HEK293T (cell line): ENCODE data around the gene ANP32B.

Source experiments
- CTCF ChIA-PET: fragments of 350-600 bp; formaldehyde crosslinking; extraction: SDS; loops from one replicate; lab custom pipeline; 2021; ENCODE audit warnings: antibody characterized with exemption, inconsistent platforms; lab: Yijun Ruan, JAX
- POLR2A ChIA-PET: fragments of 350-600 bp; formaldehyde crosslinking; extraction: SDS; loops from one replicate; lab custom pipeline; 2020; ENCODE audit warnings: antibody characterized with exemption, inconsistent platforms; lab: Yijun Ruan, JAX
- DNase-seq: peaks from one replicate; pipeline ENCODE4 v3.0.0; 2012; ENCODE audit warnings: mixed read lengths; ENCODE audit errors: extremely low spot score
- ARNT ChIP-seq: fragments of 450-650 bp; IDR thresholded peaks from 2 replicates; pipeline ENCODE4 v1.6.1; 2017; ENCODE audit warnings: mild to moderate bottlenecking
- BHLHE40 ChIP-seq: fragments of 450-650 bp; IDR thresholded peaks from 2 replicates; pipeline ENCODE4 v1.6.1; 2016; ENCODE audit warnings: mild to moderate bottlenecking, moderate library complexity, borderline replicate concordance
- CTBP1 ChIP-seq: fragments of 450-650 bp; IDR thresholded peaks from 2 replicates; pipeline ENCODE4 v1.6.1; 2016; ENCODE audit warnings: borderline replicate concordance
- ELF4 ChIP-seq: fragments of 450-650 bp; IDR thresholded peaks from 2 replicates; pipeline ENCODE4 v1.6.1; 2017; ENCODE audit warnings: antibody characterized with exemption
- FOXA1 ChIP-seq: fragments of 450-650 bp; IDR thresholded peaks from 2 replicates; pipeline ENCODE4 v1.6.1; 2016; ENCODE audit warnings: mild to moderate bottlenecking
- FOXK2 ChIP-seq: fragments of 450-650 bp; IDR thresholded peaks from 2 replicates; pipeline ENCODE4 v1.6.1; 2016; ENCODE audit warnings: mild to moderate bottlenecking
- FOXM1 ChIP-seq: fragments of 450-650 bp; IDR thresholded peaks from 2 replicates; pipeline ENCODE4 v1.6.1; 2017; ENCODE audit warnings: mild to moderate bottlenecking, borderline replicate concordance
- HDGF ChIP-seq: fragments of 450-650 bp; IDR thresholded peaks from 2 replicates; pipeline ENCODE4 v1.6.1; 2017; ENCODE audit warnings: antibody characterized with exemption, borderline replicate concordance
- L3MBTL2 ChIP-seq: fragments of 450-650 bp; conservative IDR thresholded peaks from 2 replicates; pipeline ENCODE4 v1.6.1; 2016; ENCODE audit warnings: mild to moderate bottlenecking
- LEF1 ChIP-seq: fragments of 450-650 bp; IDR thresholded peaks from 2 replicates; pipeline ENCODE4 v1.6.1; 2017; ENCODE audit warnings: mild to moderate bottlenecking, borderline replicate concordance
- NFRKB ChIP-seq: fragments of 450-650 bp; IDR thresholded peaks from 2 replicates; pipeline ENCODE4 v1.6.1; 2016; ENCODE audit warnings: mild to moderate bottlenecking, moderate library complexity
- PKNOX1 ChIP-seq: fragments of 450-650 bp; IDR thresholded peaks from 2 replicates; pipeline ENCODE4 v1.6.1; 2016
- SP1 ChIP-seq: fragments of 450-650 bp; IDR thresholded peaks from 2 replicates; pipeline ENCODE4 v1.6.1; 2017
- SUZ12 ChIP-seq: fragments of 450-650 bp; IDR thresholded peaks from 2 replicates; pipeline ENCODE4 v1.6.1; 2016; ENCODE audit warnings: mild to moderate bottlenecking
- TARDBP ChIP-seq: fragments of 450-650 bp; IDR thresholded peaks from 2 replicates; pipeline ENCODE4 v1.6.1; 2016
- ZNF384 ChIP-seq: fragments of 450-650 bp; IDR thresholded peaks from 2 replicates; pipeline ENCODE4 v1.6.1; 2016

The ANP32B gene

GRCh38 chr9:98007251-98007928 is 24.2 kb downstream of the ANP32B start:
- TF ChIP-seq HDGF (no peak), ELF4 (no peak), SP1 (no peak)
- ChIA-PET POLR2A (no interaction called here), CTCF (no interaction called here)
- DNase-seq, result no peak

GRCh38 chr9:98008764-98009163 is 25.6 kb downstream of the ANP32B start:
- ChIA-PET CTCF (interaction anchor here (0.7 kb wide), 1 partner anchor 26 kb away, joined by 3 read pairs; no protein-coding TSS in a partner anchor), POLR2A (no interaction called here)
- no peak for DNase-seq
- no peak for TF ChIP-seq SP1
- TF ChIP-seq NFRKB, result no peak
- no peak for TF ChIP-seq FOXK2
- no peak for TF ChIP-seq PKNOX1

GRCh38 chr9:98009437-98009836 is 26.3 kb downstream of the ANP32B start:
- TF ChIP-seq LEF1 (no peak), BHLHE40 (no peak), L3MBTL2 (no peak), HDGF (no peak), CTBP1 (no peak), SUZ12 (no peak), ZNF384 (no peak)
- DNase-seq, result no peak
- ChIA-PET POLR2A (no interaction called here), CTCF (no interaction called here)

- ChIA-PET CTCF (interaction anchor here (0.6 kb wide), 1 partner anchor 11 kb away, joined by 3 read pairs; no protein-coding TSS in a partner anchor), POLR2A (interaction anchor here (0.9 kb wide), 1 partner anchor 47 kb away, joined by 3 read pairs; the partner anchor contains the start of gene NANS)
- no peak for TF ChIP-seq SUZ12
- no peak for TF ChIP-seq HDGF
- TF ChIP-seq PKNOX1, result no peak
- no peak for TF ChIP-seq SP1
- TF ChIP-seq ELF4, result no peak
- DNase-seq, result no peak
Measured at GRCh38 chr9:98009936-98010335, 26.8 kb downstream of the ANP32B start.

- peak; percentile 32 for DNase-seq
- ChIA-PET POLR2A (interaction anchor here (0.9 kb wide), 1 partner anchor 46 kb away, joined by 3 read pairs; the partner anchor contains the start of gene NANS), CTCF (interaction anchor here (0.6 kb wide), 1 partner anchor 10 kb away, joined by 3 read pairs; no protein-coding TSS in a partner anchor)
- TF ChIP-seq L3MBTL2 (no peak), TARDBP (no peak), PKNOX1 (no peak), LEF1 (no peak), FOXM1 (no peak), ZNF384 (no peak), HDGF (no peak), ELF4 (no peak), BHLHE40 (no peak), FOXK2 (no peak), CTBP1 (no peak), FOXA1 (no peak), NFRKB (no peak), ARNT (no peak), SUZ12 (no peak), SP1 (no peak)
Measured at GRCh38 chr9:98010445-98010844, 27.3 kb downstream of the ANP32B start.

- no peak for TF ChIP-seq ELF4
- TF ChIP-seq SP1, result no peak
- TF ChIP-seq PKNOX1, result no peak
- TF ChIP-seq HDGF, result no peak
- no peak for TF ChIP-seq TARDBP
- no peak for TF ChIP-seq BHLHE40
- no peak for TF ChIP-seq FOXM1
- no peak for TF ChIP-seq CTBP1
- TF ChIP-seq NFRKB, result no peak
- ChIA-PET CTCF (no interaction called here), POLR2A (no interaction called here)
- DNase-seq, result no peak
Measured at GRCh38 chr9:98011122-98011521, 28.0 kb downstream of the ANP32B start.
